IPS DF 6.9 (cell line): ENCODE results near the gene OGDH.

ENCODE experiments used
- DNase-seq: peaks from one replicate; pipeline ENCODE4 v3.0.0-alpha.2; 2013; ENCODE audit warnings: low read depth, low spot score
- H3K27ac ChIP-seq: one replicate; pipeline ENCODE4 v1.5.1; 2013; ENCODE audit warnings: low read length, control low read depth
- H3K27me3 ChIP-seq: 2 replicates; pipeline ENCODE4 v1.6.1; 2013; ENCODE audit warnings: mild to moderate bottlenecking, low read length; ENCODE audit not compliant: control insufficient read depth, insufficient read depth
- H3K36me3 ChIP-seq: 2 replicates; pipeline ENCODE4 v1.6.1; 2013; ENCODE audit warnings: low read length; ENCODE audit not compliant: control insufficient read depth, insufficient read depth
- H3K4me1 ChIP-seq: 2 replicates; pipeline ENCODE4 v1.6.1; 2013; ENCODE audit warnings: low read length; ENCODE audit not compliant: control insufficient read depth, insufficient read depth
- H3K4me3 ChIP-seq: 2 replicates; pipeline ENCODE4 v1.5.1; 2013; ENCODE audit warnings: mild to moderate bottlenecking, low read length
- H3K9me3 ChIP-seq: 2 replicates; pipeline ENCODE4 v1.6.1; 2013; ENCODE audit warnings: low read length, inconsistent platforms; ENCODE audit not compliant: control insufficient read depth, insufficient read depth
- WGBS: extraction: QIAGEN DNeasy Blood & Tissue Kit; methylation state at CpG from one replicate; pipeline ENCODE4 v1.1.7; 2013; ENCODE audit warnings: mixed read lengths, missing lambda C conversion rate; ENCODE audit not compliant: insufficient read length, insufficient coverage; 5-methylcytosine and 5-hydroxymethylcytosine counted together

Gene OGDH

GRCh38 chr7:44639671-44640321 is 33.4 kb downstream of the OGDH start:
- H3K27ac ChIP-seq, result no peak overlapping the region
- WGBS, result no CpG with 5 or more reads among the region's 8 CpGs
- no peak for DNase-seq
- H3K27me3 ChIP-seq, result no peaks in the 10 kb centered on the region
- no peaks in the 10 kb centered on the region for H3K9me3 ChIP-seq
- H3K4me1 ChIP-seq, result peaks cover 15% of the 10 kb centered on the region
- H3K36me3 ChIP-seq, result no peaks in the 10 kb centered on the region
- no peak overlapping the region for H3K4me3 ChIP-seq

DNA sequence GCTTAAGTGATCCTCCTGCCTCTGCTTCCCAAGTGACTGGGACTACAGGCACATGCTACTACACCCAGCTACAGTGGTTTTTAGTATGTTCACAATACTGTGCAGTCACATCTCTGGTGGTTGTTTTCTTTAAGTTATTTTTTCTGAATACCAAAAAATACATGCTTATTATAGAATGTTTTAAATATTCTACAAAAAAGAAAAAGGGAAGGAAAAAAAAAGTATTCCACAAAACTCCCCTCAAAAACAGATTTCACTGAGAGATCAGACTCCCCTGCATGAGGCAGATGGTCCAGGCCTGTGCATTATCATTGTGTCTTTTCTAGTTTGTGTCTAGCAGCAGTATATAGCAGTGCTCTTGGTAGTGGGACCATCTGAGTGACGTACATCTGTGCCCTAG is 36.8 kb downstream of the OGDH start:
- DNase-seq, result no peak
- WGBS, result no CpG with 5 or more reads among the region's 1 CpG
- H3K4me1 ChIP-seq, result peaks cover 10% of the 10 kb centered on the region
- H3K27ac ChIP-seq, result no peak overlapping the region
- H3K27me3 ChIP-seq, result no peaks in the 10 kb centered on the region
- H3K4me3 ChIP-seq, result no peak overlapping the region
- no peaks in the 10 kb centered on the region for H3K36me3 ChIP-seq
- no peaks in the 10 kb centered on the region for H3K9me3 ChIP-seq

- no CpG with 5 or more reads among the region's 11 CpGs for WGBS
- H3K36me3 ChIP-seq, result no peaks in the 10 kb centered on the region
- no peak overlapping the region for H3K27ac ChIP-seq
Observed at GRCh38 chr7:44645254-44645653, 38.8 kb downstream of the OGDH start.

GRCh38 chr7:44645696-44646095 is 39.3 kb downstream of the OGDH start:
- WGBS, result no CpG with 5 or more reads among the region's 2 CpGs
- Histone ChIP-seq H3K27ac (no peak overlapping the region), H3K4me1 (no peaks in the 10 kb centered on the region), H3K9me3 (no peaks in the 10 kb centered on the region), H3K4me3 (no peak overlapping the region), H3K27me3 (no peaks in the 10 kb centered on the region), H3K36me3 (no peaks in the 10 kb centered on the region)
- no peak for DNase-seq

More at GRCh38 chr7:44645254-44645653, 38.8 kb downstream of the OGDH start:
- DNase-seq, result no peak
- Histone ChIP-seq H3K27me3 (no peaks in the 10 kb centered on the region), H3K9me3 (no peaks in the 10 kb centered on the region), H3K4me1 (no peaks in the 10 kb centered on the region), H3K4me3 (no peak overlapping the region)

GRCh38 chr7:44646176-44646920 is 39.9 kb downstream of the OGDH start:
- Histone ChIP-seq H3K4me3 (no peak overlapping the region), H3K27me3 (no peaks in the 10 kb centered on the region), H3K27ac (no peak overlapping the region)

DNA sequence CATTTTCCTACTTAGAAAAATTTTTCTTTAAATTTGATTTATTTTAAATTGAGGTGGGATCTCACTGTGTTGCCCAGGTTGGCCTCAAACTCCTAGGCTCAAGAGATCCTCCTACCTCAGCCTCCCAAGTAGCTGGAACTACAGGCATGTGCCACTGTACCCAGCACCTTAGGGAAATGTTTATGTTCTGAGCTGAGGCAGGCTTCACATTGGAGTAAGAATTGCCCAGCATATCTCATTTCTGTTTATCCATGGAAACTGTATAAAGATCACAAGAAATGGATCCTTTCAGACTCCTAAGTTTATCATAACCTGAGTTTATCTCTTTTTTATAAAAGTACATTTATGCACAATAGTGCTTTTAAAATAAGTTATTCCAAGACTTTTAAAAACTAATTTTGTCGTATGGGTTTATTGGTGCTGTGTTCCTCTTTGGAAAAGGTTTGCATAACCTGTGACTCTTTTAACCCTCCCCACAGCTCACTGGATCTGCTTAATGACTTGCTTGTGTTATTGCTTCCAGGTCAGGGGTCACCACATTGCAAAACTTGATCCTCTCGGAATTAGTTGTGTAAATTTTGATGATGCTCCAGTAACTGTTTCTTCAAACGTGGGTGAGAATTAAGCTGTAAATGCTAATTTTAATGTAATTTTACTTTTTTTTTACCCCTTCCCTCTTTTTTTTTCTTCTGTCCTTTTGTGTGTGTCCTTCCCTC is 40.7 kb downstream of the OGDH start:
- no peak overlapping the region for H3K4me3 ChIP-seq
- no peaks in the 10 kb centered on the region for H3K4me1 ChIP-seq
- H3K27ac ChIP-seq, result no peak overlapping the region
- WGBS, result no CpG with 5 or more reads among the region's 3 CpGs
- no peak for DNase-seq
- H3K9me3 ChIP-seq, result no peaks in the 10 kb centered on the region
- no peaks in the 10 kb centered on the region for H3K36me3 ChIP-seq
- H3K27me3 ChIP-seq, result no peaks in the 10 kb centered on the region

More at GRCh38 chr7:44646176-44646920, 39.9 kb downstream of the OGDH start:
- no peaks in the 10 kb centered on the region for H3K4me1 ChIP-seq
- H3K9me3 ChIP-seq, result no peaks in the 10 kb centered on the region
- no peak for DNase-seq
- no peaks in the 10 kb centered on the region for H3K36me3 ChIP-seq
- WGBS, result no CpG with 5 or more reads among the region's 3 CpGs

GRCh38 chr7:44647981-44648714 is 41.7 kb downstream of the OGDH start:
- Histone ChIP-seq H3K4me1 (no peaks in the 10 kb centered on the region), H3K27me3 (no peaks in the 10 kb centered on the region), H3K4me3 (no peak overlapping the region), H3K27ac (no peak overlapping the region), H3K9me3 (no peaks in the 10 kb centered on the region), H3K36me3 (no peaks in the 10 kb centered on the region)
- no peak for DNase-seq
- WGBS, result no CpG with 5 or more reads among the region's 4 CpGs

- H3K27me3 ChIP-seq, result no peaks in the 10 kb centered on the region
- no peak for DNase-seq
- H3K27ac ChIP-seq, result no peak overlapping the region
- H3K4me3 ChIP-seq, result no peak overlapping the region
- WGBS, result no CpG with 5 or more reads among the region's 4 CpGs
- no peaks in the 10 kb centered on the region for H3K9me3 ChIP-seq
- H3K36me3 ChIP-seq, result no peaks in the 10 kb centered on the region
- H3K4me1 ChIP-seq, result no peaks in the 10 kb centered on the region
Observed at GRCh38 chr7:44650242-44650641, 43.8 kb downstream of the OGDH start.

DNA sequence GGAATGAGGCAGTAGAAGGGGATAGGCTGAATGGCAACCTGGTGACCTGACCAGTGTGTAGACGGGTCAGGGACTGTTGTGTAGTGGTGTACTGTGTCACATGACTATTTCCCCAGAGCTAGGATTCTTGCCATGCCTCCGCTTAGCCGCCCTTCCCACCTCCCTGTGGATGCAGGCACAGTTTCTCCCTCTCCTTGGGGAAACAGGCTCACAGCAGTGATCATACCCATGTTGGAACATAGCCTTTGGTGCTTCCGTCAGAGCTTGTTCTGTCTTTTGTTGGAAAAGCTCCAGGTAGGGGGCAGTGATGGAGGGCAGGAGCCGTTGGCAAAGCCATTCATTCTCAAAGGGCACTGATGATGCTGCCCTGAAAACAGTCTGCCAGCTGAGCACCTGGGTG is 44.3 kb downstream of the OGDH start:
- no peaks in the 10 kb centered on the region for H3K27me3 ChIP-seq
- H3K4me3 ChIP-seq, result no peak overlapping the region
- H3K27ac ChIP-seq, result no peak overlapping the region
- WGBS, result no CpG with 5 or more reads among the region's 5 CpGs
- no peaks in the 10 kb centered on the region for H3K36me3 ChIP-seq
- no peak for DNase-seq
- no peaks in the 10 kb centered on the region for H3K4me1 ChIP-seq
- H3K9me3 ChIP-seq, result no peaks in the 10 kb centered on the region

DNA sequence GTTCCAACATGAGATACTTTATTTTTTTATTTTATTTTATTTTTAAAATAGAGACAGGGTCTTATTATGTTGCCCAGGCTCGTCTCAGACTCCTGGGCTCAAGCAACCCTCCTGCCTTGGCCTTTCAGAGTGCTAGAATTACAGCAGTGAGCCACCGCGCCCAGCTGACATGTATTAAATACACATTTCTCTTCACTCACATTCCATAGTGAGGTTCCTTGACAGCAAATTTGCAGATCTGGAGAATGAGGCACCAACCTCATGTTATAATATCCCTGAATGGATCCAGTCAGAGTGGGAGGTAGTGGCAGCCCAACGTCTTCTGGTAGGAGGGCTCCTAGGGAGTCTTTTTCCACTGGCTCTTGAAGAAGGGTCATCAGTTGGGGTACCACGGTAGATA is 46.1 kb downstream of the OGDH start:
- Histone ChIP-seq H3K4me1 (no peaks in the 10 kb centered on the region), H3K36me3 (no peaks in the 10 kb centered on the region), H3K27ac (no peak overlapping the region), H3K4me3 (no peak overlapping the region), H3K9me3 (no peaks in the 10 kb centered on the region), H3K27me3 (no peaks in the 10 kb centered on the region)
- DNase-seq, result no peak
- no CpG with 5 or more reads among the region's 5 CpGs for WGBS
